HEK293 (cell line): ENCODE measurements around the gene PHLDB2.

ENCODE experiments used
- KLF9 ChIP-seq: fragments of 450-650 bp; formaldehyde crosslinking; IDR thresholded peaks from 2 replicates; pipeline ENCODE4 v1.5.1; 2016; ENCODE audit warnings: missing biosample characterization, missing genetic modification characterization, low read depth
- ZNF548 ChIP-seq: fragments of 450-650 bp; formaldehyde crosslinking; IDR thresholded peaks from 2 replicates; pipeline ENCODE4 v1.5.1; 2016; ENCODE audit warnings: missing biosample characterization, missing genetic modification characterization
- ZNF747 ChIP-seq: fragments of 450-650 bp; formaldehyde crosslinking; IDR thresholded peaks from 2 replicates; pipeline ENCODE4 v1.5.1; 2016; ENCODE audit warnings: missing biosample characterization, missing genetic modification characterization

- TF ChIP-seq KLF9 (no peak), ZNF548 (tag by site-specific recombination) (no peak), ZNF747 (no peak)
Measured at GRCh38 chr3:111890051-111890580, 31.1 kb downstream of the PHLDB2 start.
